Measurements from ENCODE around the gene C19orf38. TPM values are rescaled to one million over a fixed set of nuclear protein-coding genes. Genes with fewer than 3 reads are reported as not detected.

The C19orf38 gene
- total RNA-seq, 1 experiment from 2014 or later: 0.61 TPM

- Mint-ChIP-seq H3K27me3 (ENCODE audit: insufficient read depth, unreplicated experiment) (no peaks in the 10 kb centered on the region), H3K4me3 (ENCODE audit: unreplicated experiment) (no peak overlapping the region), H3K4me1 (ENCODE audit: low read depth, unreplicated experiment) (no peaks in the 10 kb centered on the region), H3K27ac (ENCODE audit: unreplicated experiment) (no peak overlapping the region), H3K36me3 (ENCODE audit: insufficient read depth, unreplicated experiment) (peaks cover 64% of the 10 kb centered on the region), H3K9me3 (ENCODE audit: unreplicated experiment) (no peaks in the 10 kb centered on the region)
- intact Hi-C loops (cut with micrococcal nuclease; ENCODE audit: unreplicated experiment): no loop called here
- ChIA-PET POLR2A (no interaction called here), CTCF (no interaction called here)
- TF ChIP-seq CTCF (IDR thresholded peaks at IDR 0.05; ENCODE audit: insufficient read depth in 1 of 2, low read depth in 1 of 2, low read length in 1 of 2, severe bottlenecking in 1 of 2, unreplicated experiment in 1 of 2): no peak
- H3K9me3 ChIP-seq: no peaks in the 10 kb centered on the region
- H3K4me3 ChIP-seq (ENCODE audit: low read depth, low read length): no peak overlapping the region
- H3K36me3 ChIP-seq (ENCODE audit: control insufficient read depth, insufficient read depth, low read length): no peaks in the 10 kb centered on the region; the same call in 1 of the 2 replicates
- no peaks in the 10 kb centered on the region for H3K4me1 ChIP-seq
- BruUV-seq (replicated peaks): no TSS peak
- DNase-seq: no peak
- H3K27me3 ChIP-seq (replicated peaks; ENCODE audit: control insufficient read depth, insufficient read depth, low read length): no peaks in the 10 kb centered on the region
Measured at GRCh38 chr19:10815969-10816644, 32.1 kb upstream of the C19orf38 start.

GRCh38 chr19:10816691-10817090 lies 31.5 kb upstream of the C19orf38 start:
- Histone ChIP-seq H3K9me3 (no peaks in the 10 kb centered on the region), H3K36me3 (ENCODE audit: control insufficient read depth, insufficient read depth, low read length) (no peaks in the 10 kb centered on the region; the same call in 1 of the 2 replicates), H3K27me3 (replicated peaks; ENCODE audit: control insufficient read depth, insufficient read depth, low read length) (no peaks in the 10 kb centered on the region), H3K4me1 (no peaks in the 10 kb centered on the region), H3K4me3 (ENCODE audit: low read depth, low read length) (no peak overlapping the region)
- H3K27me3 Mint-ChIP-seq (ENCODE audit: insufficient read depth, unreplicated experiment): no peaks in the 10 kb centered on the region
- ChIA-PET CTCF (no interaction called here), POLR2A (no interaction called here)
- TF ChIP-seq CTCF (IDR thresholded peaks at IDR 0.05; ENCODE audit: insufficient read depth in 1 of 2, low read depth in 1 of 2, low read length in 1 of 2, severe bottlenecking in 1 of 2, unreplicated experiment in 1 of 2): no peak
- intact Hi-C loops (cut with micrococcal nuclease; ENCODE audit: unreplicated experiment): no loop called here
- BruUV-seq (replicated peaks): no TSS peak
- no peak overlapping the region for H3K4me3 Mint-ChIP-seq (ENCODE audit: unreplicated experiment)
- DNase-seq: no peak
- H3K4me1 Mint-ChIP-seq (ENCODE audit: low read depth, unreplicated experiment): no peaks in the 10 kb centered on the region
- H3K9me3 Mint-ChIP-seq (ENCODE audit: unreplicated experiment): no peaks in the 10 kb centered on the region
- peaks cover 66% of the 10 kb centered on the region for H3K36me3 Mint-ChIP-seq (ENCODE audit: insufficient read depth, unreplicated experiment)
- no peak overlapping the region for H3K27ac Mint-ChIP-seq (ENCODE audit: unreplicated experiment)

GRCh38 chr19:10817291-10818038 lies 30.8 kb upstream of the C19orf38 start:
- POLR2A ChIA-PET: no interaction called here
- TF ChIP-seq CTCF (IDR thresholded peaks at IDR 0.05; ENCODE audit: insufficient read depth in 1 of 2, low read depth in 1 of 2, low read length in 1 of 2, severe bottlenecking in 1 of 2, unreplicated experiment in 1 of 2): no peak
- no peaks in the 10 kb centered on the region for H3K9me3 ChIP-seq
- H3K4me1 ChIP-seq: no peaks in the 10 kb centered on the region
- Mint-ChIP-seq H3K4me1 (ENCODE audit: low read depth, unreplicated experiment) (no peaks in the 10 kb centered on the region), H3K27ac (ENCODE audit: unreplicated experiment) (no peak overlapping the region), H3K36me3 (ENCODE audit: insufficient read depth, unreplicated experiment) (peaks cover 63% of the 10 kb centered on the region), H3K4me3 (ENCODE audit: unreplicated experiment) (no peak overlapping the region), H3K27me3 (ENCODE audit: insufficient read depth, unreplicated experiment) (no peaks in the 10 kb centered on the region), H3K9me3 (ENCODE audit: unreplicated experiment) (no peaks in the 10 kb centered on the region)
- DNase-seq: no peak
- CTCF ChIA-PET: no interaction called here
- H3K27me3 ChIP-seq (replicated peaks; ENCODE audit: control insufficient read depth, insufficient read depth, low read length): no peaks in the 10 kb centered on the region
- no peaks in the 10 kb centered on the region; the same call in 1 of the 2 replicates for H3K36me3 ChIP-seq (ENCODE audit: control insufficient read depth, insufficient read depth, low read length)
- no TSS peak for BruUV-seq (replicated peaks)
- H3K4me3 ChIP-seq (ENCODE audit: low read depth, low read length): no peak overlapping the region
- intact Hi-C loops (cut with micrococcal nuclease; ENCODE audit: unreplicated experiment): no loop called here
